ENCODE measurements around the gene C5orf22.

DNA sequence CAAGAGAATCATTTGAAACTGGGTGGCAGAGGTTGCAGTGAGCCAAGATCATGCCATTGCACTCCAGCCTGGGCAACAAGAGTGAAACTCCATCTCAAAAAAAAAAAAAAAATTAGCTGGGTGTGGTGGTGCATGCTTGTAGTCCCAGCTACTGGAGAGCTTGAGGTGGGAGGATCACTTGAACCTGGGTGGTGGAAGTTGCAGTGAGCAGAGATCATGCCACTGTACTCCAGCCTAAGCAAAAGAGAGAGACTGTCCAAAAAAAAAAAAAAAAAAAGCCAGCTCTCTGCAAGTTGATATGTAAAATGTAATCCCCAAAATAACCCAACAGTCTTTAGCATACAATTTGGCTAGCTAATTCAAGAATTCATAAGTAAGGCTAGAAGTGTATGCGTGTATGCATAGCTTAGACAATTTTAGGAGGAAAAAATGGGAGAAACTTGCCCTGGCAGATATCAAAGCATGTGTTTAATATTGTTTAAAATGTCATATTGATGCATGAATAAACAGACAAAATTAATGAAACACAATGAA, 36.3 kb downstream of the C5orf22 start:
- TF ChIP-seq, protein P1, sequence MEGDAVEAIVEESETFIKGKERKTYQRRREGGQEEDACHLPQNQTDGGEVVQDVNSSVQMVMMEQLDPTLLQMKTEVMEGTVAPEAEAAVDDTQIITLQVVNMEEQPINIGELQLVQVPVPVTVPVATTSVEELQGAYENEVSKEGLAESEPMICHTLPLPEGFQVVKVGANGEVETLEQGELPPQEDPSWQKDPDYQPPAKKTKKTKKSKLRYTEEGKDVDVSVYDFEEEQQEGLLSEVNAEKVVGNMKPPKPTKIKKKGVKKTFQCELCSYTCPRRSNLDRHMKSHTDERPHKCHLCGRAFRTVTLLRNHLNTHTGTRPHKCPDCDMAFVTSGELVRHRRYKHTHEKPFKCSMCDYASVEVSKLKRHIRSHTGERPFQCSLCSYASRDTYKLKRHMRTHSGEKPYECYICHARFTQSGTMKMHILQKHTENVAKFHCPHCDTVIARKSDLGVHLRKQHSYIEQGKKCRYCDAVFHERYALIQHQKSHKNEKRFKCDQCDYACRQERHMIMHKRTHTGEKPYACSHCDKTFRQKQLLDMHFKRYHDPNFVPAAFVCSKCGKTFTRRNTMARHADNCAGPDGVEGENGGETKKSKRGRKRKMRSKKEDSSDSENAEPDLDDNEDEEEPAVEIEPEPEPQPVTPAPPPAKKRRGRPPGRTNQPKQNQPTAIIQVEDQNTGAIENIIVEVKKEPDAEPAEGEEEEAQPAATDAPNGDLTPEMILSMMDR (IDR thresholded peaks at IDR 0.05; ENCODE audit: insufficient read depth, low read length) = no peak
- TF ChIP-seq, protein P2, sequence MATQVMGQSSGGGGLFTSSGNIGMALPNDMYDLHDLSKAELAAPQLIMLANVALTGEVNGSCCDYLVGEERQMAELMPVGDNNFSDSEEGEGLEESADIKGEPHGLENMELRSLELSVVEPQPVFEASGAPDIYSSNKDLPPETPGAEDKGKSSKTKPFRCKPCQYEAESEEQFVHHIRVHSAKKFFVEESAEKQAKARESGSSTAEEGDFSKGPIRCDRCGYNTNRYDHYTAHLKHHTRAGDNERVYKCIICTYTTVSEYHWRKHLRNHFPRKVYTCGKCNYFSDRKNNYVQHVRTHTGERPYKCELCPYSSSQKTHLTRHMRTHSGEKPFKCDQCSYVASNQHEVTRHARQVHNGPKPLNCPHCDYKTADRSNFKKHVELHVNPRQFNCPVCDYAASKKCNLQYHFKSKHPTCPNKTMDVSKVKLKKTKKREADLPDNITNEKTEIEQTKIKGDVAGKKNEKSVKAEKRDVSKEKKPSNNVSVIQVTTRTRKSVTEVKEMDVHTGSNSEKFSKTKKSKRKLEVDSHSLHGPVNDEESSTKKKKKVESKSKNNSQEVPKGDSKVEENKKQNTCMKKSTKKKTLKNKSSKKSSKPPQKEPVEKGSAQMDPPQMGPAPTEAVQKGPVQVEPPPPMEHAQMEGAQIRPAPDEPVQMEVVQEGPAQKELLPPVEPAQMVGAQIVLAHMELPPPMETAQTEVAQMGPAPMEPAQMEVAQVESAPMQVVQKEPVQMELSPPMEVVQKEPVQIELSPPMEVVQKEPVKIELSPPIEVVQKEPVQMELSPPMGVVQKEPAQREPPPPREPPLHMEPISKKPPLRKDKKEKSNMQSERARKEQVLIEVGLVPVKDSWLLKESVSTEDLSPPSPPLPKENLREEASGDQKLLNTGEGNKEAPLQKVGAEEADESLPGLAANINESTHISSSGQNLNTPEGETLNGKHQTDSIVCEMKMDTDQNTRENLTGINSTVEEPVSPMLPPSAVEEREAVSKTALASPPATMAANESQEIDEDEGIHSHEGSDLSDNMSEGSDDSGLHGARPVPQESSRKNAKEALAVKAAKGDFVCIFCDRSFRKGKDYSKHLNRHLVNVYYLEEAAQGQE (IDR thresholded peaks at IDR 0.05; ENCODE audit: insufficient replicate concordance, low read depth) = no peak
